ENCODE data around the gene SIRT2. TPM values are rescaled to one million over a fixed set of nuclear protein-coding genes. Genes with fewer than 3 reads are reported as not detected.
"Not testable (repeated sequence)": the region's sequence is repeated elsewhere in the genome, so short reads cannot be mapped to it uniquely, and the experiment has no call there.

SIRT2 gene
- total RNA-seq, 2 donors from 2014 or later, result 33.2 to 39.6 TPM

- no peak for DNase-seq
- Histone ChIP-seq H3K27me3 (no peaks in the 10 kb centered on the region), H3K36me3 (replicated peaks in 1 of 2; ENCODE audit: insufficient read depth in 1 of 2, low read depth in 2 of 2) (peaks cover 0 to 10% of the 10 kb centered on the region in 2 donors), H3K4me1 (peaks cover 4% of the 10 kb centered on the region), H3K27ac (no peak overlapping the region), H3K9me3 (no peaks in the 10 kb centered on the region), H3K4me3 (no peak overlapping the region)
- no peak for TF ChIP-seq POLR2A (IDR thresholded peaks at IDR 0.05)
- TF ChIP-seq CTCF (IDR thresholded peaks at IDR 0.05), result no peak
- WGBS, 2 donors, result 88% methylated on average over 5 of the region's 5 CpGs
- no peak for ATAC-seq
- intact Hi-C loops (cut with DNase I), result no loop called here
Observed at GRCh38 chr19:38892841-38893240, 6.6 kb downstream of the SIRT2 start.

GRCh38 chr19:38891771-38892170 lies 7.6 kb downstream of the SIRT2 start:
- Histone ChIP-seq H3K27ac (no peak overlapping the region), H3K4me1 (no peaks in the 10 kb centered on the region), H3K36me3 (replicated peaks in 1 of 2; ENCODE audit: insufficient read depth in 1 of 2, low read depth in 2 of 2) (peaks cover 0 to 10% of the 10 kb centered on the region in 2 donors), H3K4me3 (no peak overlapping the region), H3K27me3 (no peaks in the 10 kb centered on the region), H3K9me3 (no peaks in the 10 kb centered on the region)
- no peak for ATAC-seq
- no peak for TF ChIP-seq CTCF (IDR thresholded peaks at IDR 0.05)
- no peak for TF ChIP-seq POLR2A (IDR thresholded peaks at IDR 0.05)
- WGBS, 2 donors, result 86 to 89% methylated on average over 6 of the region's 6 CpGs
- intact Hi-C loops (cut with DNase I), result no loop called here
- DNase-seq, result no peak

GRCh38 chr19:38890686-38891085 lies 8.7 kb downstream of the SIRT2 start:
- Histone ChIP-seq H3K36me3 (replicated peaks in 1 of 2; ENCODE audit: insufficient read depth in 1 of 2, low read depth in 2 of 2) (peaks cover 0 to 10% of the 10 kb centered on the region in 2 donors), H3K27me3 (no peaks in the 10 kb centered on the region), H3K4me3 (no peak overlapping the region), H3K4me1 (peaks cover 10% of the 10 kb centered on the region), H3K9me3 (no peaks in the 10 kb centered on the region), H3K27ac (no peak overlapping the region)
- DNase-seq (no peak), ATAC-seq (no peak)
- intact Hi-C loops (cut with DNase I), result no loop called here
- TF ChIP-seq POLR2A (IDR thresholded peaks at IDR 0.05), result no peak
- no peak for TF ChIP-seq CTCF (IDR thresholded peaks at IDR 0.05)

- H3K27me3 ChIP-seq, result no peaks in the 10 kb centered on the region
- intact Hi-C loops (cut with DNase I), result no loop called here
- TF ChIP-seq POLR2A (IDR thresholded peaks at IDR 0.05), result no peak
- no peak for TF ChIP-seq CTCF (IDR thresholded peaks at IDR 0.05)
- no peak overlapping the region for H3K4me3 ChIP-seq
- WGBS, 2 donors, result 89 to 94% methylated on average over 5 to 8 of the region's 8 CpGs
- no peak overlapping the region for H3K27ac ChIP-seq
- peaks cover 0 to 10% of the 10 kb centered on the region in 2 donors for H3K36me3 ChIP-seq (replicated peaks in 1 of 2; ENCODE audit: insufficient read depth in 1 of 2, low read depth in 2 of 2)
- no peak for ATAC-seq
- DNase-seq, result no peak
- H3K4me1 ChIP-seq, result peaks cover 10% of the 10 kb centered on the region
- H3K9me3 ChIP-seq, result no peaks in the 10 kb centered on the region
Observed at GRCh38 chr19:38889803-38890202, 9.6 kb downstream of the SIRT2 start.

GRCh38 chr19:38888876-38889275 lies 10.5 kb downstream of the SIRT2 start:
- DNase-seq, result no peak
- Histone ChIP-seq H3K36me3 (replicated peaks in 1 of 2; ENCODE audit: insufficient read depth in 1 of 2, low read depth in 2 of 2) (peaks cover 0 to 10% of the 10 kb centered on the region in 2 donors), H3K4me3 (no peak overlapping the region), H3K27me3 (no peaks in the 10 kb centered on the region), H3K4me1 (peaks cover 10% of the 10 kb centered on the region), H3K9me3 (no peaks in the 10 kb centered on the region), H3K27ac (no peak overlapping the region)
- intact Hi-C loops (cut with DNase I), result no loop called here
- WGBS, 2 donors, result 91 to 92% methylated on average over 15 to 16 of the region's 17 CpGs
- ATAC-seq, result no peak
- TF ChIP-seq POLR2A (IDR thresholded peaks at IDR 0.05) (no peak), CTCF (IDR thresholded peaks at IDR 0.05) (no peak)

GRCh38 chr19:38884691-38885090 lies 14.7 kb downstream of the SIRT2 start:
- intact Hi-C loops (cut with DNase I); ATAC-seq: not testable (repeated sequence)
- 95 to 97% methylated on average over 3 of the region's 3 CpGs for WGBS, 2 donors

More at GRCh38 chr19:38884691-38885090, 14.7 kb downstream of the SIRT2 start:
- not testable (repeated sequence) for H3K4me3 ChIP-seq; H3K27ac ChIP-seq; DNase-seq; H3K4me1 ChIP-seq; H3K27me3 ChIP-seq; H3K9me3 ChIP-seq; H3K36me3 ChIP-seq (replicated peaks in 1 of 2; ENCODE audit: insufficient read depth in 1 of 2, low read depth in 2 of 2)

Measured in body of pancreas (tissue), 4 donors.